KBM-7 (cell line): ENCODE results near the gene ATP8B3.

ENCODE experiments used
- DNase-seq: peaks from one replicate; pipeline ENCODE4 v3.0.0-alpha.2; 2015
- in situ Hi-C: fragments of 300-500 bp; cut with MboI; formaldehyde crosslinking; loops from 2 replicates; pipeline ENCODE4 v1.14.3; 2020; ENCODE audit warnings: low sequenced_read_pairs, low pct_unique_long_range_greater_than_20kb, mixed read lengths

The ATP8B3 gene

GRCh38 chr19:1782521-1782920, 29.6 kb downstream of the ATP8B3 start:
- in situ Hi-C loops: no loop called here
- DNase-seq: no peak

- in situ Hi-C loops: no loop called here
- DNase-seq: no peak
Measured at GRCh38 chr19:1780272-1780958, 31.7 kb downstream of the ATP8B3 start.

DNA sequence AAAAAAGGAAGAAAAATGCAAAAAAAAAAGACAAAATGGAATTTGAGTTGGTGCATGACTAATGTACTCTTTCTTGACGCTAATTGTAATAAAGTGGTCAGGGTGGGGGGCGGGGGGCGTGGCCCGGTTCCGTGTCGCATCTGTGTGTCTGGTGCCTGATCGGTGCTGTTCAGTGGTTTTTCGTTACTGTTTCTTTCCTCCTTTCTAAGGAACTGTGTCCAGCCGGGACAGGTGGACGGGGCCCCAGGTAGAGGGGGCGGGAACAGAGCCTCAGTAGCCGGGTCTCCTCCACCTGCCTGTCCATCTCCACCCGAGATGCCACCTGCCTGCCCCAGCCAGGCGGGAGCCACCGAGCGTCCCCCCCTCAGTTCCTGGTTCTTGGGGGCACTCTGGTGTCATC, 32.5 kb downstream of the ATP8B3 start:
- in situ Hi-C loops: no loop called here
- DNase-seq: no peak

DNA sequence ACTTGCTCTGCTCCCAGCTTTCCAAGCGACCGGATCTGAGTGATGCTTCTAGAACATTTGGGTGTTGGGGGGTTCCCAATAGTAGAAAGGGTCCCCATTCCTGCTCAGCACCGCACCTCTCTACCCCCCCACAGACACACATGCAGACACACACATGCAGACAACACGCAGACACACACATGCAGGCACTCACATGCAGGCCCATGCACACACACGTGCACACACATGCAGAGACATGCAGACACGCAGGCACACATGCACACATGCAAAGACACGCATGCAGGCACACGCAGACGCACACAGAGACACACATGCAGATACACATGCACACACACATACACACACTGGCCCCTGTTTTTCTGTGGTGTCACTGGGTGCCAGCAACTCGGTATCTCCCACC, 34.9 kb downstream of the ATP8B3 start:
- no peak for DNase-seq
- in situ Hi-C loops: no loop called here

DNA sequence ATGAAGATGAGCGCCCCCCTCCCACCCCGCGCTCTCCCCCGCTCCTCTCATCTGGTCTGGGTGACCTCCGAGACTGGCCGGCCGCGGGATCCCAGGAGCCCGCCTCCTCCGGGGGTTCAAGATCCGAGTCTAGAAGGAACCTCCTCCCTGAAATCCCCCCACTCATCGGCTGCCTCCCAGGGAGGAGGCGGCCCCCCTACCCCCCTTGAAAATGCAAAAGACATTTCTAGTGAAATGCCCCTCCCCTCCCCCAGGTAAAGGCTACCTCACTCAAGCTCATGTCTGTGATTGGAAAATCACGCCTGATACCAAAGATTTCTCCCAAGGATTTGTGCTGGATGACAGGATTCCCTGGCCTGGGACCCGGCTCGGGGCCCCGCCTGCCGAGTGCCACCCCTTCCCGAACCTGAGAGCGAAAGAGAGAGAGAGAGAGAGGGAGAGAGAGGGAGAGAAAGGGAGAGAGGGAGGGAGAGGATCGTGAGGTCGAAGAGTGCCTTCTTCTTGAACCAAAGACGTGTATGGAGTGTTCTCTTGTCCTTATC, 35.4 kb downstream of the ATP8B3 start:
- DNase-seq: no peak
- in situ Hi-C loops: no loop called here

DNA sequence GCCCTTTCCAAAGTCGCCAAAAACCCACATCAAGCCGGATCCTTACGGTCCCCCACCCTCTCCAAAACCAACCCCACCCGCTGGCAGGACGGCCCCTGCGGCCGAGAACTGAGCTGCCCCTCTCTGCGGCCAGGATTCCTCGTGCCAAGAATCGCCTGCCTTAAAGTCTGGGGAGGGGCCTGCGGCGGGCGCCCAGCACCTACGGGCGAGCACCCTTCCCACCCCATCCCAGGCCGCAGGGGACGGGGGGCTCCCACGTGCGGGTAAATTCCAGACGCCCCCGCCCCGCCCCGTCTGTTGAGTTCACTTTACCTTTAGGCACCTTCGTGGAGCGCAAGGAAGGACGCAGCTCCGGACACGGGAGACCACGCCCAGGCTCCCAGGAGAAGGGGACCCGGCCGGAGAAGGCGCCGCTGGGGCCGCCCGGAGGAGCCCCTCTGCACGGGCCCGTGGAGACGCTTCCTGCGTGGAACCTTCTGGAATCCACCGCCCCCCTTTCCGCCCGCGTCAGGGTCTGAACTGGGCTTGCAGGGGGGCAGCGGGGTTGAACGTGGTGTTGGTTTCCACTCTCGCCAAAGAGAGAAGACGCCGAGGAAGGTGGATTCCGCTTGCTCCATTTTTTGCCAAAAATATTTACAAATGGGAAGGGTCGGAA, 36.0 kb downstream of the ATP8B3 start:
- DNase-seq: no peak

GRCh38 chr19:1774989-1775772, 36.9 kb downstream of the ATP8B3 start:
- DNase-seq: no peak
- in situ Hi-C loops: no loop called here

More for the DNA sequence above, 36.0 kb downstream of the ATP8B3 start:
- in situ Hi-C loops: no loop called here

DNA sequence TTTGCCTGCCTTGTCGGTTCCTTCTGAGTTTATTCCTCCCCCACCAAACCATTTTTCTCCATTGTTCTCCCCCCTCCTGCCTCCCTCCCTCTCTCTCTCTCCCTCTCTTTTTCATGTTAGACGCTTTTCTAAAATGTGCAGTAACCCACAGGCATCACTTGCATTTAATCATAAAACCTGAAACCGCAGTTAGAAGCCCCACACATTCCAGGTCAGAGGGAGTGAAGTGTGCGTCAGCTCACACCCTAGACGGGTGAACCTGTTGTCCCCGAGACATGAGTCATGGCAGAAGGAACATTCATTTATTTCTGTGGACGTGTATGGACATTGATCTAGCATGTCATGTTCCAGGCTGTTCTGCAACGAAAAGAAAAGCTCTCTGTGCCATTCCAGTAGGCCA, 38.9 kb downstream of the ATP8B3 start:
- in situ Hi-C loops: no loop called here
- DNase-seq: no peak

GRCh38 chr19:1770866-1771576, 41.1 kb downstream of the ATP8B3 start:
- in situ Hi-C loops: no loop called here
- DNase-seq: no peak

DNA sequence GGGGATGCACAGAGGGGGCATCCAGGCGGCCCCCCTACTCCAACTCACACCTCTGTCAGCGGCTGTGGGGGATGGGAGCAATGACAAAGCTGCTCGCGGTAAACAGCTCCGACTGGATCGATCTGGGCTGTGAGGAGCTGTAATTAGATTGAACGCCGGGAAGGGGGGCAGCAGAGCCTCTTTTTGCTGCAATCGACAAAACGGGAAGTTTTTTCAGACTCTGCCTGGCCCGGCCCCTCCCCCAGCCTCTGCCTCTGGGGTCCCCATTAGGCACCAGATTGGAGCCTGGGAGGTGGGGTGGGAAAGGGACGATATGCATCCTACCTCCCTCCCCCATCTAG, 42.5 kb downstream of the ATP8B3 start:
- in situ Hi-C loops: no loop called here
- peak; percentile 41 for DNase-seq

- no peak for DNase-seq
- in situ Hi-C loops: no loop called here
Measured at GRCh38 chr19:1768918-1769644, 43.0 kb downstream of the ATP8B3 start.

- in situ Hi-C loops: no loop called here
- peak; percentile 73 for DNase-seq
Measured at GRCh38 chr19:1768248-1768647, 43.8 kb downstream of the ATP8B3 start.

GRCh38 chr19:1767464-1767933, 44.6 kb downstream of the ATP8B3 start:
- in situ Hi-C loops: no loop called here
- peak; percentile 73 for DNase-seq

- in situ Hi-C loops: no loop called here
- DNase-seq: peak; percentile 32
Measured at GRCh38 chr19:1766800-1767352, 45.2 kb downstream of the ATP8B3 start.

DNA sequence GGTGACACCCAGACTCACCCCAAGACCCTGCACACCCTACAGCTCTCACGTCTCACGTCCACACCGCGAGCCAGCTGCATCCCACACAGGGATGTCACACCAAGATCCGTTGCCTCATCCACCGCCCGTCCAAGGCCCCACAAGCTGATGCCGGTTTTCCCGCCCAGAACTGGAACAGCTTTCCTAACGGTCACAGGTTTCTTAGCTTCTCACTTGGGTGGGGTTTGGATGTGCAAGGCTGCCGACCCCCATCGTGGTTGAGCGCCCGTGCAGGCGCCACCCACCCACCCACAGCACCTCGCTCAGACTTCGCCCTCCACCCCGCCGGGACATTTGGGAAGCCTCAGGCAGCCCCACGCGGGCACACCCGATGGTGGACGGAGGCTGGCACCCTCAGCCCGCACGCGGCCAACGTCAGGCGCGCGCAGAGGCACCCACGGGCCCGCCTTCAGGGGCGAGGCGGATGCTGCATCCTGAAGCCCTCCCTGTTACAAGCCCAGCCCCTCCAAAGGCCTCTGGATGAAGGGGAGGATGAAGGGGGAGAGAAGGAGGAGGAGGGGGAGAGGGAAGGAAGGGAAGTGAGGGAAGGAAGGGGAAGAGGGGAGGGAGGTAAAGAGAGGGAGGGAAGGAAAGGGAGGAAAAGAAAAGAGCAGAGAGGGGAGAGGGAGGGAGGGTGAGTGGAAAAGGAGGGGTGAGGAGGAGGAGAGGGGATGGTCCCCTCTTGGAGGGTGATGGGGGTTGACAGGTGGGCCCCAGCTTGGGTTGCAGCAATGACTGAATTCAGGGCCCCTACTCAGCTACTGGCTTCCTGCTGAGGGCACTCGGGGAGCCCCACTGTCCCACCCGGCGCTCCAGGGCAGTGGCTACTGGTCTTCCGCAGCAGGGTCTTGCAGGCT, 45.9 kb downstream of the ATP8B3 start:
- in situ Hi-C loops: no loop called here
- DNase-seq: no peak

- DNase-seq: no peak
- in situ Hi-C loops: no loop called here
Measured at GRCh38 chr19:1765232-1765903, 46.7 kb downstream of the ATP8B3 start.

DNA sequence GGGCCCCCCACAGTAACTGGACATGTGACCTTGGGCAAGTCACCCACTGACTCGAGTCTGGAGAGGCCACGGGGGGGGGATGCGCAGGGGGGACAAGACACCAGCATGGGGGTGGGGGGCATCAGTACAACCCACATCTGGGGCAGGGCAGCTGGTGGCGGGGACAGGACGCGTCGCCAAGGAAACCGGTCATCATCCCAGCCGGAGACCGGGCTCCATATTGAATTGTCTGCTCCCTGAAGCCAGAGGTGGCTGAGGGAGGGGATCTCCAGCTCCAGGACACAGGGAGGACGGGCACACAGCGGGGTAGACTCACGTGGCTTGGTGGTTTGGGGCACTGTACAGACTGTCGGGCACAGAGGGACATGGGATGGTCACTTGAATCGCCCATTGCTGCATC, 47.3 kb downstream of the ATP8B3 start:
- no peak for DNase-seq
- in situ Hi-C loops: no loop called here
